PC-3 (cell line): ENCODE results near the gene CCNJL. TPM values are rescaled to one million over a fixed set of nuclear protein-coding genes. Genes with fewer than 3 reads are reported as not detected.

Source experiments
- ATAC-seq: fragments of 200-7000 bp; cut with Tn5 transposase; 2 replicates; pipeline ENCODE4 v1.9.1; 2020; ENCODE audit warnings: mild to moderate bottlenecking, moderate library complexity
- BruUV-seq: library from RNA; stranded (reverse); fragments of 400-500 nt; replicated peaks from 2 replicates; lab custom pipeline; 2021; lab: Mats Ljungman, UMichigan
- CTCF ChIA-PET: fragments of 300-600 bp; sonication (Branson Sonifier 250); formaldehyde crosslinking; loops from one replicate; lab custom pipeline; 2022; ENCODE audit warnings: antibody characterized with exemption; lab: Charles Lee
- POLR2A ChIA-PET: fragments of 300-600 bp; sonication (Branson Sonifier 250); formaldehyde crosslinking; loops from one replicate; lab custom pipeline; 2022; ENCODE audit warnings: antibody characterized with exemption; ENCODE audit not compliant: unreplicated experiment; lab: Charles Lee
- DNase-seq: peaks from one replicate; pipeline ENCODE4 v3.0.0-alpha.2; 2015
- H2AFZ ChIP-seq: fragments of 300-600 bp; sonication (generic); 2 replicates; pipeline ENCODE4 v1.6.0; 2016; ENCODE audit warnings: antibody characterized with exemption, low read length
- H3F3A ChIP-seq: fragments of 300-600 bp; sonication (generic); one replicate; pipeline ENCODE4 v1.6.0; 2017; ENCODE audit warnings: antibody characterized with exemption, low read length, control low read depth, mild to moderate bottlenecking; ENCODE audit not compliant: unreplicated experiment
- H3K27ac ChIP-seq: fragments of 300-600 bp; sonication (generic); 2 replicates; pipeline ENCODE4 v1.5.1; 2016; ENCODE audit warnings: mild to moderate bottlenecking, low read length
- H3K27me3 ChIP-seq: fragments of 300-600 bp; sonication (generic); 2 replicates; pipeline ENCODE4 v1.6.1; 2016; ENCODE audit warnings: low read length, mixed read lengths
- H3K36me3 ChIP-seq: fragments of 300-600 bp; sonication (generic); 2 replicates; pipeline ENCODE4 v1.6.1; 2016; ENCODE audit warnings: low read depth, mixed run types, low read length, mixed read lengths
- H3K4me1 ChIP-seq: fragments of 300-600 bp; sonication (generic); 2 replicates; pipeline ENCODE4 v1.5.1; 2016; ENCODE audit warnings: low read length; ENCODE audit not compliant: insufficient read depth
- H3K4me2 ChIP-seq: fragments of 300-600 bp; sonication (generic); 2 replicates; pipeline ENCODE4 v1.6.0; 2016; ENCODE audit warnings: low read length
- H3K4me3 ChIP-seq: fragments of 300-600 bp; sonication (generic); 2 replicates; pipeline ENCODE4 v1.5.1; 2016; ENCODE audit warnings: mild to moderate bottlenecking, low read length, mixed read lengths
- H3K79me2 ChIP-seq: fragments of 300-600 bp; sonication (generic); 2 replicates; pipeline ENCODE4 v1.6.1; 2017; ENCODE audit warnings: low read length, mixed read lengths
- H3K9ac ChIP-seq: fragments of 300-600 bp; sonication (generic); 2 replicates; pipeline ENCODE4 v1.6.0; 2016; ENCODE audit warnings: mild to moderate bottlenecking, low read length
- H3K9me2 ChIP-seq: fragments of 300-600 bp; sonication (generic); replicated peaks from 2 replicates; pipeline ENCODE4 v1.6.1; 2016; ENCODE audit warnings: mixed run types, low read length, mixed read lengths
- H3K9me3 ChIP-seq: fragments of 300-600 bp; sonication (generic); 2 replicates; pipeline ENCODE4 v1.6.1; 2016; ENCODE audit warnings: low read length, mixed read lengths
- H4K20me1 ChIP-seq: fragments of 300-600 bp; sonication (generic); 2 replicates; pipeline ENCODE4 v1.6.1; 2016; ENCODE audit warnings: low read length, mixed read lengths
- CTCF ChIP-seq: fragments of 300-600 bp; sonication (generic); conservative IDR thresholded peaks from 2 replicates; pipeline ENCODE4 v1.5.1; 2017; ENCODE audit warnings: antibody characterized with exemption, low read depth, mild to moderate bottlenecking, low read length
- EZH2 ChIP-seq: fragments of 300-600 bp; sonication (generic); IDR thresholded peaks from one replicate; pipeline ENCODE4 v1.6.1; 2017; ENCODE audit warnings: antibody characterized with exemption, mild to moderate bottlenecking, low read length; ENCODE audit not compliant: unreplicated experiment
- EZH2phosphoT487 ChIP-seq: fragments of 300-600 bp; sonication (generic); IDR thresholded peaks from 2 replicates; pipeline ENCODE4 v1.6.1; 2018; ENCODE audit warnings: mild to moderate bottlenecking, antibody characterized with exemption, low read length, borderline replicate concordance
- intact Hi-C: fragments of 100-400 bp; cut with micrococcal nuclease; formaldehyde crosslinking; loops from 2 replicates; pipeline ENCODE4 v1.9.0; 2023
- total RNA-seq: library from RNA; depleted of rRNA; stranded (reverse); fragments of >200 nt; gene quantifications from 2 replicates; pipeline ENCODE4 v1.2.3, GENCODE V29; 2014

The CCNJL gene
- total RNA-seq, 1 experiment from 2014 or later, result 7.7 TPM

- no peaks in the 10 kb centered on the region for H3K4me1 ChIP-seq
- no peaks in the 10 kb centered on the region for H3K9me2 ChIP-seq
- H3K9ac ChIP-seq, result no peak overlapping the region
- H3K27me3 ChIP-seq, result no peaks in the 10 kb centered on the region
- no peaks in the 10 kb centered on the region for H3K36me3 ChIP-seq
- DNase-seq (no peak), ATAC-seq (no peak)
- no peaks in the 10 kb centered on the region for H3K9me3 ChIP-seq
- POLR2A ChIA-PET, result no interaction called here
- no peak for TF ChIP-seq CTCF
- no peak for TF ChIP-seq EZH2
- no peak for TF ChIP-seq EZH2phosphoT487
- H4K20me1 ChIP-seq, result no peaks in the 10 kb centered on the region
- CTCF ChIA-PET, result no interaction called here
- H3K4me3 ChIP-seq, result no peak overlapping the region
- no peak overlapping the region for H2AFZ ChIP-seq
- intact Hi-C loops, result no loop called here
- H3K27ac ChIP-seq, result no peak overlapping the region
- no TSS peak for BruUV-seq
- no peak overlapping the region for H3K4me2 ChIP-seq
- no peaks in the 10 kb centered on the region for H3F3A ChIP-seq
- no peaks in the 10 kb centered on the region for H3K79me2 ChIP-seq
Observed at GRCh38 chr5:160303690-160304089, 8.7 kb downstream of the CCNJL start.

DNA sequence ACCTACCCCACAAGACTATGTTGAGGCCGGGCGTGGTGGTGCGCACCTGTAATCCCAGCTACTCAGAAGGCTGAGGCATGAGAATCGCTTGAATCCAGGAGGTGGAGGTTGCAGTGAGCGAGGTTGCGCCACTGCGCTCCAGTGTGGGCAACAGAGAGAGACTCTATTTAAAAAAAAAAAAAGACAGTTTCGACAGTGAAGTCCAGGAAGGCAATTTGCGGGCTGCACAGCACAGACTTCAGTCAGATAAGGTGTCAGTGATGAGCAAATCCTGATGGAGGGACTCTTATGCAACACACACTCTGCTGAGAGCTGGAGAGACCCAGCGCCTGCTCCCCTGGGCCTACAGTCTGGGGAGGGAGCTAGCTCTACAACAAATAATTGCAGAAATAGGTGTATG, 14.2 kb downstream of the CCNJL start:
- Histone ChIP-seq H3K4me3 (no peak overlapping the region), H3K36me3 (no peaks in the 10 kb centered on the region), H3K27ac (no peak overlapping the region), H3K9me3 (no peaks in the 10 kb centered on the region), H3F3A (no peaks in the 10 kb centered on the region), H3K9me2 (no peaks in the 10 kb centered on the region), H3K9ac (no peak overlapping the region), H2AFZ (no peak overlapping the region), H3K4me1 (no peaks in the 10 kb centered on the region), H3K79me2 (no peaks in the 10 kb centered on the region), H3K4me2 (no peak overlapping the region), H4K20me1 (no peaks in the 10 kb centered on the region), H3K27me3 (no peaks in the 10 kb centered on the region)
- intact Hi-C loops, result no loop called here
- POLR2A ChIA-PET, result no interaction called here
- CTCF ChIA-PET, result no interaction called here
- TF ChIP-seq EZH2phosphoT487 (no peak), EZH2 (no peak), CTCF (no peak)
- DNase-seq (no peak), ATAC-seq (no peak)
- no TSS peak for BruUV-seq

GRCh38 chr5:160297776-160298175, 14.6 kb downstream of the CCNJL start:
- no peaks in the 10 kb centered on the region for H4K20me1 ChIP-seq
- no peak overlapping the region for H3K4me3 ChIP-seq
- no peak for ATAC-seq
- no peaks in the 10 kb centered on the region for H3K4me1 ChIP-seq
- no TSS peak for BruUV-seq
- H3K27ac ChIP-seq, result no peak overlapping the region
- intact Hi-C loops, result no loop called here
- TF ChIP-seq EZH2phosphoT487 (no peak), CTCF (no peak), EZH2 (no peak)
- DNase-seq, result no peak
- ChIA-PET CTCF (no interaction called here), POLR2A (no interaction called here)
- no peaks in the 10 kb centered on the region for H3F3A ChIP-seq
- H3K9me3 ChIP-seq, result no peaks in the 10 kb centered on the region
- no peak overlapping the region for H2AFZ ChIP-seq
- no peak overlapping the region for H3K4me2 ChIP-seq
- no peaks in the 10 kb centered on the region for H3K27me3 ChIP-seq
- no peak overlapping the region for H3K9ac ChIP-seq
- no peaks in the 10 kb centered on the region for H3K79me2 ChIP-seq
- no peaks in the 10 kb centered on the region for H3K9me2 ChIP-seq
- H3K36me3 ChIP-seq, result no peaks in the 10 kb centered on the region
